Right hindlimb (tissue), 1 donor: ENCODE measurements around the gene ANXA10.
A peak's percentile ranks its signal among the peaks of the same experiment; 100 is the strongest.
"Not testable (repeated sequence)": the region's sequence is repeated elsewhere in the genome, so short reads cannot be mapped to it uniquely, and the experiment has no call there.

ENCODE experiments used
- DNase-seq: peaks from one replicate; pipeline ENCODE4 v3.0.0-alpha.2; 2018

Gene ANXA10

DNA sequence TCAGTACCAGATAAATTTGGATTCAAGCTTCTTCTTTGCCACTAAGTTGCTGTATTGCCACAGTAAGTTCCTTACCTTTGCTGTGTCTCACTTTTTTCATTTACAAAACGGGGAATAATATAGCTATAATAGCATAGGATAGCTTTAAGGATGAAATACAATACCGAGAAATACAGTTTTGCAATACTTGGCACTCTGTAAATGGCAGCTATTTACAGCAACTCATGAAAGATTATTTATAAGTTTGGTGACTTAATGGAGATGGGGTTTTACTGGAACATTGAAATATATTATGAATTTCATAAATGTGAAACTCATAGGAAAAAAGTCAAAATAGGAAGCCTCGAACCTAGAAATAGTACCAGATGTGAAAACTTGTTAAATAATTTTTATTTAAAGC, 27.6 kb downstream of the ANXA10 start:
- DNase-seq = no peak

DNA sequence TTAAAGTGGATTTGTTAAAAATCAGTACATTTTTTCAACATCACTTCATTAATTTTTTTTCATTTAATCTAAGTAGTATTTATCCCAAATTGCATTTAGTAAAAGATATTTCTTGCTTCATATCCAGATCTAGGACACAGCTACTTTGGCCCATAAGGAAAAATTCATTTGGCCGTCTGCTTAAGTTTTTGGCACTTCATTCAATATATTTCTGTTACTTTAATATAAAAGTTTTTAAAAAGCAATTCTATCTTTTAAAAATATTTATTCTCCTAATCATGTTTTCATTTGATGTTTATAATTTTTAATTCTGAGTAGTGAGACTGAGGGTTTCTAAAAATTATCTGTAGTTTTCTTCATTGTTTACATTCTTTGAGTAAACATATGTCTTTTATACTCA, 28.5 kb downstream of the ANXA10 start:
- no peak for DNase-seq

DNA sequence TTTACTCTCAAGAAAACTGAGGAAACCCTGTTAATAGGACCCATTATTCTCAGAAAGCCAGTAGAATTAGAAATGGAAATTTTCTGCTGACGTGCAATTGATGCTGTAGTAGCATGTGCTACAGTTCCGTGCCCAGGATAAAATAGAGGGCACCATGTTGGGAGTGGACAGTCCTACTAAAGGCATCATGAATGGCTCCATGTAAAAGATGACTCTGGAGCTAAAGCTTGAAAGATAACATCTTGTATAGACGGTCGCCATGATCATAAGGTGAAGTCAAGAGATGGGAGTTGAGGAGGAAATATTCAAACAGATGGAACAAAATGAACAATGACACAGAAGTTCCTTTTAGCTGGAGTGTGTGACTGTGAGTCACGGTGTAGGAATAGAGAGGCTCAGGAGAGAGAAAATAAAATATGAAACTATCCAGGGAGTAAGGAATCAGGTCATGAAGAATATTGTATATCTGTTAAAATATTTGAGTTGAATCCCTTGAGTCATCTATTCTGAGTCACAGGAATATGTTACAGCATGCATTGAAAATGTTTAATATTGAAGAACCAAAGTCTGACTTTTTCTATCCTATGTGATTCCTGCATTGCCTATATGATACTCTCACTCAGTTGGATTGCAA, 31.8 kb downstream of the ANXA10 start:
- no peak for DNase-seq

DNA sequence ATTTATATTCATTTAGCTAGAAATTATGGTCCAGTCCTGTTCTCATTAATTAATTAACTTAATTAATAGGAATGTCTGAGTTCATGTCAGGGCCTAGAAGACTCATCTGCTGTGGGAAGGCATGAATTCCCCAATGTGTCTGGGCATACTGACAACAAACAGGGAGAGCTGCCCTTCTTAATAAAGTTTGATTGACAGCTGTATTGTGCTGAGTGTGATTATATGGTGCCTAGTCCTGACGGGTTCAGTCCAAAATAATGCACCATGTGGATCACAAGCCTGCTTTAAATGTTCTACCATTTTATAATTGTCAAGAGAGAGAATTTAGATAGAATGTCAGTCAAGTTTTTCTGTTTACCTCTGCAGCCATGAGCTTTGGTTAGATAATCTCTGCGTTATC, 34.6 kb downstream of the ANXA10 start:
- DNase-seq = no peak

DNA sequence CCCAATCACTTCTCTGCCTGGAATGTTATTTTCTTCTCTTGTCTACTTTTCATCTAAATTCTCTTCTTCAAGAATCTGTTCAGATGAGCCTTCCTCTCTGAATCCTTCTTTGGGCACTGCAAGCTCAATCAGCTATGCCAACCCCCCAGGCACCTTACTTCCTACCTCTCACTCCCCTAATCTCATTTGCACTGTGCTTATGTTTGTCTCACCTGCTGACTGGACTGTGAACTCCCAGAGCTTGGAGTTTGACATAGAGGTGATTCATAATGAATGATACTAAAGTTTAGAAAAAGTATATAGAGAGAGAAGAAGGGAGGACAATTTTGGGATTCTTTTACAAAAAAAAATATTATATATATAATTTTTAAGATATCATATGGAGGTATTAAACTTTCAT, 36.3 kb downstream of the ANXA10 start:
- no peak for DNase-seq

DNA sequence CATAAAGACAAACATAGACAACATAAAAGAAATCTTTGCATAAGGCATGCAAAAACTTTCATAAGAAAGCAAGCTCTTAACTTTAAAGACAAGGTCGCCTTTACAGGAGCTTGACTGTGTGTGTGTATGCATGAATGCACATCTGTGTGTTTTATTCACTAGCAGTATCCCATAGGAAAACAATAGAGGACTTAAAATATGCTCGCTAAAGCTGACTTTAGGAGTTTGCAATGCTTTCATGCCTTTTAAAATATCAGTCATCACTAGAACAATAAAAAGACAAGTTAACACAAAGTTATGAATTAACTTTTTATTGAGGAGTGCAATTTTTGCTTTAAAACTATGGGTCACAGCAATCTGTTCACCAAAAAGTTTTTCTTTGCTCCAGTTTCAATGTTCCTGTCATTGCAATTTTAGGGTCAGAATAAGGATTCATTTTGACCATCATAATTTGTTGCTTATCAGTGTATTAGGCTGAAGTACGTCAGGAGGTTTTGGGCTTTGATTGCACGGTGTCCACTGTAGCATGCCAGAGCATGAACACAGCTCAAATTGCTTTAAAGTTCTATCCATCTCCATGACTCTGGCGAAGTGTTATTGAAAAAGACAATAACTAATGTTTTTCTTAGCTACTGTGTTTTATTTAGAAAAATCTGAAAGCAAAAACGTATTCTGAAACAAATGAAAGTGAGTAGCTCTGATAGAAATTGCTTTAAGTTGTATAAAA, 36.9 kb downstream of the ANXA10 start:
- DNase-seq = no peak

DNA sequence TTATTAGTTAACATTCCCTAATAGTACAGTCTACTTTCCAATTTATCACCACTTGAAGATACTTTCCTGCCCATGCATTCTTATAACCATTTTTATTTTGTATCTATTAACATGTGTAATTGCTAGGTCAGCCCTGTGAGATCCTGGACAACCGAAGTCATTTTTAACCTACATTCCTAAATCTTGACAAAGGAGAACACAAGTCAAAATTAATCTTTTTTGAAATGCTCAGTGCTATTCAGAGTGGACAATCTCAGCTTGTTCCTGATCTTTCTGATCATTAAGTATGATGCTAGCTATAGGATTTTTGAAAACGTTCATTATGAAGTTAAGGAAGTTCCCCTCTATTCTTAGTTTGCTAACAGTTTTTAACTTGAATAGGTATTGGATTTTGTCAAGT, 37.5 kb downstream of the ANXA10 start:
- DNase-seq = no peak

DNA sequence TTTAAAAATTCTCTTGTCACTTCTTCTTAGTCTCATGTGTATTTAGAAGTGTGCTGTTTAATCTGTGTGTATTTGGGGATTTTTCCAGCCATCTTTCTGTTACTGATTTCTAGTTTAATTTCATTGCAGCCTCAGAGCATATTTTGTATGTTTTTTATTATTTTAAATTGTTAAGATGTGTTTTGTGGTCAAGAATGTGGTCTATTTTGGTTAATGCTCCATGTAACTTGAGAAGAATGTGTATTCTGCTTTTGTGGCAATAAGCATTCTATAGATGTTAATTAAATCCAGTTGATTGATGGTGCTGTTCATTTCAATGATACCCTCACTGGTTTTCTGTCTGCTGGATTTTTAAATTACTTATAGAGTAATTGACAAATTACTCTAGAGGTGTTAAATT, 38.9 kb downstream of the ANXA10 start:
- DNase-seq = no peak

DNA sequence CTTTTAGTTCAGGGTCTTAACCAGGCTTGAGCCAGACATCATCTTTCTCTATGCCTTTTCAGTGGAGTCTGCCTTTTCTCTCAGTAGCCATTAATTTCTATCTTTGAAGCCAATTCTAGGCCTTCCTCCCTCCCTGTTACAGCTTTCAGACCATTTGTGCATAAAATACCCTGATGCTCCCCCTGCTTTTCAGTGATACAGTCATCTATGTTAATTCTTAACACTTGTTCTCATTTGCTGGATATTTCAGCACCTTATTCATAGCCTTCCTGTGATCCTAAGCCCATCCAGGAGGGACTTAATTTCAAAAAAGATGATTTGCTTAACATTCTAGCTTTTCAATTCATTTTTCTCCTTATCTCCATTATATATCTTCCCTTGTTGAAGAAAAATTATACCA, 42.3 kb downstream of the ANXA10 start:
- DNase-seq = no peak

DNA sequence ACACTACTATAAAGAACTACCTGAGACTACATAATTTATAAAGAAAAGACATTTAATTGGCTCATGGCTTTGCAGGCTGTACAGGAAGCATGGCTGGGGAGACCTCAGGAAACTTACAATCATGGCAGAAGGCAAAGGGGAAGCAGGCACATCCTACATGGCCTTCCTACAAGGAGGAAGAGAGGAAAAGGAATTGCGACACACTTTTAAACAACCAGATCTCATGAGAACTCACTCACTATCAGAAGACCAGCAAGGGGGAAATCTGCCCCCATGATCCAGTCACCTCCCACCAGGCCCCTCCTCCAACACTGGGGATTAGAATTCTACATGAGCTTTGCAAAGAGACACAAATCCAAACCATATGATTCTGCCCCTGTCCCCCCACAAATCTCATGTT, 43.5 kb downstream of the ANXA10 start:
- DNase-seq = not testable (repeated sequence)

DNA sequence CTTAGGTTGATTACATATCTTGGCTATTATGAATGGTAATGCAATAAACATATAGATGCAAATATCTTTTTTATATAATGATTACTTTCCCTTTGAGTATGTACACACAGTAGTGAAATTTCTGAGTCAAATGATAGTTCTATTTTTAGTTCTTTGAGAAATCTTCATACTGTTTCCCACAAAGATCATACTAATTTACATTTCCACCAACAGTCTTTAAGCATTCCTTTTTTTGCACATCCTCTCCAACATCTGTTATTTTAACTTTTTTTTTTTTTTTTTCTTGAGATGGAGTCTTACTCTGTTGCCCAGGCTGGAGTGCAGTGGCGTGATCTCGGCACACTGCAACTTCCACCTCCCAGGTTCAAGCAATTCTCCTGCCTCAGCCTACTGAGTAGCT, 45.4 kb downstream of the ANXA10 start:
- not testable (repeated sequence) for DNase-seq

DNA sequence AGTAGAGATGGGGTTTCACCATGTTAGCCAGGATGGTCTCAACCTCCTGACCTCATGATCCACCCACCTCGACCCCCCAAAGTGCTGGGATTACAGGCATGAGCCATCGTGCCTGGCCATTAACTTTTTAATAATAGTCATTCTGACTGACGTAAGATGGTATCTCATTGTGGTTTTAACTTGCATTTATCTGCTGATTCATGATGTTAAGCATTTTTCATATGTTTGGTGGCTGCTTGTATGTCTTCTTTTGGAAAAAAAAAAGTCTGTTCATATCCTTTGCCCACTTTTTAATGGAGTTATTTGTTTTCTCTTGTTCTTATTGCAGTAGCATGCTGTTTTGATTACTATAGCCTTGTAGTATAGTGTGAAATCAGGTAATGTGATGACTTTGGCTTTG, 45.8 kb downstream of the ANXA10 start:
- no peak for DNase-seq

DNA sequence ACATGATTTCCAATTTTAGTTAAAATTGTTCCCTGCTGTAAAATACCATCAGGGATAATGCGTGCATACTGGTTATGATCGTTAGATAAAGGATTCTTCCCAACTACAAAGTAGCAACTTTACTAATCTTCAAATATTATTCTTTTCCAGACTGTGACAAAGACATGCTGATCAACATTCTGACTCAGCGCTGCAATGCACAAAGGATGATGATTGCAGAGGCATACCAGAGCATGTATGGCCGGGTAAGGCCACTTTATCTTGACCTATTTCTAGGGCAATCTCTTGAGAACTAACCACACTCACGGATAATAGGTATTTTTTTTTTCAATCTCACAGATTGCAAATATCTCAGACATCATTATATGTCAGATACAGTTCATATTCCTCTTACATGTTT, 47.0 kb downstream of the ANXA10 start:
- DNase-seq = no peak

DNA sequence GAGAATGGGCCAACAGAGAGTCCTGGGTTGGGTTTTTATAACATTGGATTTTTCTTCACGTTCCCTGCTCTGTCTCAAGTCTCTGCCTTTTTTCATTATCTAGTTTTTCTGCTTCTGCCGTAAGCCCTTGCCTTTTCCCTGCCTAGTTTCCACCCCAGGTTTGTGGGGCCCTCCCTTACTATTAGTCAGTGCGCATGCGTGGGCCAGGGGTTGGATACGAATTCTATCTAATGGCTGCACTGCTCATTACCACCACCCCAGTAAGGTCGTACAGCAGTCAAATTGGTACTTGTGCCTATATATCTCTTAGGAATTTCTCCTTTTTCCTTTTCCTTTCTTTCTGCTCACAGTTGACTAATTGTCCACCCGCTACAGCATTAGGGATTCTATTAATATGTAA, 49.4 kb downstream of the ANXA10 start:
- no peak for DNase-seq

DNA sequence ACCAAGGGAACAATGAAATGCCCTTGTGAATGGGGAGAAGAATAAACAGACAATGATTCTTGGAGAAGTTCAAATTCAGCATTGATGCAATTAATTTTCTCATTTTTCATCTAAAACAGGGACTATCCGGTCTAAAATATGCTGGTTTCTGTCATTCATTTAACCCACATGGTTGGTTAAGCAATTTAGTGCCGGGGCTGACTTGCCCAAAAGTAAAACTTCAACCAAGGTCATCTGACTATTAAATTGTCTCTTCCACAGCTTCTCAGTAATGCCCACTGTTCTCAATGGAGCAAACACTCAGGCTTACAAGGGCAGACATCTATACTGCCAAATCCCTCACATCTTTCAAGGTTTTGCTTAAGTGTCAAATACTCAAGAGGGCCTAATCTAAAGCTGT, 51.3 kb downstream of the ANXA10 start:
- DNase-seq = no peak

DNA sequence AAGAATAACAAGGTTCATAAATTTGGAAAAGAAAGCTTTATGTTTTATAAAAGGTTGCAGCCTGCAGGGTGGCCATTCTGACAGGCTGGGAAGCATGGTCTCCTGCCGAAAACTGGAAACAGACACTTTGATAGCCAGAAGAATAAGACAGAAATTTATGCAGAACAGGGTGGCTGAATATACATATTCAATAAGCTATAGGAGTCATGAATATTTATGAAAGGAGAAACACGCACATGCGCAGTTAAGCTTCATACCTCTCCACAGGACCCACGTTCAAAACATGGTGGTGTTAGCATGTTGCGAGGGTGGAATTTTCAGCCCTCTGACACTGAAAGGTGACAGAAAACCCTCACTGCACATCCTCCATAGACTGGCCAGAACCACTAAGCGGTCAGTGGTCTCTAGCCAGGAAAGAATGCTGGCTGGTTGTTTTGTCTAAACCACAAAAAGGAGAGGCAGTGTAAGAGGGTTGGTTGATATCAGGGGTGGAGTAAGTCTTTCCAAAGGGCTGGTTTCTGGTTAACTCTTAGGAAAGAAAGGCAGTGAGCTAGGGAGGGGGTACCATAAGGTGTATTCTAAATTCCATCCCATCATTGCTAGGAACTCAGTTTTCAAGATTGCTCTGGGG, 58.2 kb downstream of the ANXA10 start:
- no peak for DNase-seq

DNA sequence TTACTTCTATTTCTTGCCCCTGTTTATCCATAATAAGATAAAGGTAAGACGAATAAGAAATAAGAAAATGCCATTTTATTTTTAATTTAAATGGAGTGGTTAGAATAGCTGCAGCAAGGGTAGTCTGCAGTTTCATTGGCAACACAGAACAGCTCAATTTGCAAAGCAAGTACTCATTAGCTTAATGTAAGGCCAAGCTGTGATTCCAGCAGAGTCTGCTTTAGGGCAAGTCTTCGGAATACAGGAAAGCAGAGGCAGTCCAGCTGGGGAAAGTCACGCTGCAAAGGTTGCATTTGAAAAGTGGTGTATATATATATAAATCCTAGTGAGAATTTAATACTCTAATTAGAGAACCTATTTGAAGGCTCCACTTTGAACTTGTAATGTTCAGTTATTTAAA, 59.0 kb downstream of the ANXA10 start:
- DNase-seq = no peak

DNA sequence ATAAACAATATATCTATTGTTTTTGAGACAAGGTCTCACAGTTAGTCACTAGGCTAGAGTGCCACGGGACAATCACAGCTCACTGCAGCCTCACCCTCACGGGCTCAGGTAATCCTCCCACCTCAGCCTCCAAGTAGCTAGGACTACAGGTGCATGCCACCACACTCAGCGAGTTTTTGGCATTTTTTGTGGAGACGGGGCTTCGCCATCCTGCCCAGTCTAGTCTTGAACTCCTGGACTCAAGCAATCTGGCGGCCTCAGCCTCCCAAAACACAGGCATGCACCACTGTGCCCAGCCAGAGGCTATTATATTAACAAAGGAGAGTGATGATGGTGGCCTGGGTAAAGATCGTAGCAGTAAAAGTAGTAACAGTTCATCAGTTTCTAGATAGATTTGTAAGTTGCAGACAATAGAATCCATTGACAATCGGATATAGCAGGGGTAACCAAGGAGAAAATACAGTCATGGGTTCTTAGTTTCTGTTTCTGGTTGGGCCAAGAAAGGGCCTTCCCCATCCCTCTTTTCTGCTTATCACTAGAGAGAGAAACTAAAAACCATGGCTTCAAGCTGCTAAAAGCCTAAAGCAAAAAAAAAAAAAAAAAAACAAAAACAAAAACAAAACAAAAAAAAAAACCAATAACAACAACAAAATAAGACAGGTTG, 60.6 kb downstream of the ANXA10 start:
- DNase-seq = no peak

DNA sequence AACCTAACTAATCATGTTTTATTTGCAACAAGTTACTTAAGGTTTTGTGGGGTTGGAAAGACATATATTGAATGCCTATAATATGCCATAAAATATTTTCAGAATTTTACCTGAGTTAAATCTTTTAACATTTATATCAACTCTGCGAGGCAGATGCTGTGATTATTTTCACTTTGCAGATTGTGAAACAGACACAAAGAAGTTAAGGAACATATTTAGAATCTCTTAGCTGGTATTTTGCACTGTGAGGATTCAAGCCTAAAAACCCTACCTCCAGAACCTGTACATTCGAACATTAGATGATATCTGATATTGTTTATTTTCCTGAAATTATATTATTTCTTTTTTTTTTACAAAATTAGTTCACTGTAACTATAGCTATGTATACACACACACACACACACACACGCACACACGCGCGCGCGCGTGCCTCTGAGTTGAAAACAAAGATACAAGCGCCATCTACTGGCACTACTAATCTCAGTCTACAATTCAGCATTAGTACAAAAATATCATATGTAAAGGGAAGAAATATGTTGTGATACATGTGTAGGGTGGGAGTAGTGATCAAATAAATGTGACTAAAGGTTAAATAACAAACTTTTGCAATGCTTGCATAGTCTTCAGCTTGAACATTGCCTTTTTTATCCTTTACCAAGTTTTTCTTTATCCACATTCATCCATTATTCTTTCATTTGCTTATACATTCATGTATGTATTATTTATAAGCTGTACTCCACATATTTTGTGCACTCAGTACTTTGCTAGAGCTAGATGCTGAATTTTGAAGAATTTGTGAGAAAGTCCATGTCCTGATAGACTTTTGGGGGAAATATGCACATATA, 61.5 kb downstream of the ANXA10 start:
- DNase-seq = peak; percentile 82

DNA sequence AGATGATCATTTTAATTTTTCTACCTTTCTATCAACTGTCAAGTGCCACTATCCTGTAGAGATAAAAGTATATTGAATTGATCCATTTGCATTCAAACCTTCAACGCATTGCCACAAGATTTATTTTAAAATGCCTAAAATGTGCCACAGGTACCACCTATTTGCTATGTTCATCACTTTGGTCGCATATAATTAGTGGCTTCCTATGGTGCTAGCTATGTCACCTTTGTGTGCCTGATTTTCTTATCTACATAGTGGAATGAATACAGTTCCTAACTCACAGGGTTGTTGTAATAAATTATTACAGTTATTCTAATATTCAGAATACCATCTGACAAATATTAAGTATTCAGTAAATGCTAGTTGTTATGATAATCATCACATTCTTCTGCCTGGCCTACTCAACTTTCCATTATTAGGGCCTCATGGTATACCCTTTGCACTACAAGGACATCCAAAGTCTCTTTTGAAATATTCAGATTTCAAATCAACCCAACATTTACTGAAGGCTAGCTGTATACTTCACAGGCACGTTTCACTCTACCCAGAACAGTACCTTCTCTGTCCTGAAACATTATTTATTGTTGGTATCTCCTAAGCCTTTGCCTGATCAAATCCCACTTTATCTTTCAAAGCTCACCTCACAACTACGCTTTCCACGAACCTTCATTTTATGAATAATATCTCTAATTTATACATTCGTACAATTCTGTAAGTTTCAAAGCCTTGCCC, 62.4 kb downstream of the ANXA10 start:
- no peak for DNase-seq

DNA sequence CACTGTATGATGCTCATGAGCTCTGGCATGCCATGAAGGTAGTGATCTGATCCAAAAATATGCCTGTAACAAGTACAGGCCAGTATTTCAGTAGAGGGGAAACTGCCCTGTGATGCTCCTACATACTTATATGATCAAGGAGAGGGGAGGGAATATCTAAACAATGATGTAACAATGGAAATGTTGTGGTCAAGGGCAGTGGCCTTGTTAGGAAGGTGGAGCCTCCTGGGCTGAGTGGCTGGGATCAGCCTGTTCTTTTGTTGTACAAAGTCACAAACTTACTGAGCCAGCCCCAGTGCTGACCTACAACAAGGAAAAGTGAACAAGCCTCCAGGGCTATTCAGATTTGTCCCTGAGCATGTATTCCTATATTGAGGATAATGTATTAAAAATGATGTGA, 70.3 kb downstream of the ANXA10 start:
- no peak for DNase-seq

DNA sequence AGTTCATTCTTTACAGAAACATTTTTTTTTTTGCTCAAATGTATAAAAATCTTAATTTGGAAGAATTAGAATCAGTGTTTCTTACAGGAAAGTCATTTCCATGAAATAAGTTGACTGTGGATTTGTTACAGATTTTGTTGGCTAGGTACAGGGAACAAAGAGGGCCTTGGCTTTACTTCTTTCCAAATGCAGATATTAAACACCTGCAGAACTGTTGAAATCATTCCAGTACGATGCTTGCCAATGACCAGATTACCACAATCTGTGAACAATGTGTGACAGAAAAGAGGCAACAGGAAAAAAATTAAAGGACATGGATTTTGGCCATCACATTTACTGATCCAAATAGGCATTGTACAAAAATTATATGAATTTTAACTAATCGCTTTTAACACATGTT, 70.8 kb downstream of the ANXA10 start:
- no peak for DNase-seq
